Common myeloid progenitor, CD34-positive (primary cell): ENCODE results near the gene SLAMF1.

Source experiments
- CTCF ChIA-PET: fragments of 350-600 bp; sonication (Branson Sonifier 250); formaldehyde crosslinking; loops from one replicate; lab custom pipeline; 2021; ENCODE audit warnings: antibody characterized with exemption; lab: Charles Lee
- POLR2A ChIA-PET: fragments of 350-600 bp; sonication (Branson Sonifier 250); formaldehyde crosslinking; loops from one replicate; lab custom pipeline; 2021; ENCODE audit warnings: antibody characterized with exemption; lab: Charles Lee
- DNase-seq, 3 donors: peaks; one replicate each; pipeline versions ENCODE4 v3.0.0 to v3.0.0-alpha.2; 2013
- H3K27ac ChIP-seq, 2 experiments: 1 replicate in 1 of 2; 2 replicates in 1 of 2; pipeline ENCODE4 v1.7.0; 2013; ENCODE audit warnings: inconsistent platforms in 2 of 2, low read length in 2 of 2, mild to moderate bottlenecking in 2 of 2, low read depth in 1 of 2, moderate library complexity in 1 of 2; ENCODE audit not compliant: severe bottlenecking in 2 of 2, insufficient read depth in 1 of 2, poor library complexity in 1 of 2
- H3K27me3 ChIP-seq, 5 experiments: replicated peaks in 2 of 5; 1 replicate in 3 of 5; 2 replicates in 2 of 5; pipeline versions ENCODE4 v1.6.1 to v1.7.0; 2013; ENCODE audit warnings: low read length in 4 of 5, mild to moderate bottlenecking in 2 of 5, moderate library complexity in 2 of 5, inconsistent platforms in 1 of 5; ENCODE audit not compliant: insufficient read depth in 5 of 5, control insufficient read depth in 4 of 5
- H3K36me3 ChIP-seq, 4 experiments: 1 replicate in 2 of 4; 2 replicates in 2 of 4; pipeline versions ENCODE4 v1.6.1 to v1.7.0; 2013; ENCODE audit warnings: low read length in 3 of 4, control low read depth in 1 of 4, mild to moderate bottlenecking in 1 of 4; ENCODE audit not compliant: control insufficient read depth in 4 of 4, insufficient read depth in 4 of 4
- H3K4me1 ChIP-seq, 4 experiments: 1 replicate in 3 of 4; 2 replicates in 1 of 4; pipeline versions ENCODE4 v1.6.1 to v1.7.1; 2013; ENCODE audit warnings: low read length in 3 of 4, mild to moderate bottlenecking in 3 of 4, control low read depth in 1 of 4, inconsistent platforms in 1 of 4, moderate library complexity in 1 of 4; ENCODE audit not compliant: control insufficient read depth in 4 of 4, insufficient read depth in 4 of 4; ENCODE audit errors: control extremely low read depth in 1 of 4
- H3K4me3 ChIP-seq, 7 experiments: 1 replicate in 4 of 7; 2 replicates in 3 of 7; pipeline versions ENCODE4 v1.5.1 to v1.7.0; 2013; ENCODE audit warnings: mild to moderate bottlenecking in 7 of 7, low read length in 6 of 7, moderate library complexity in 6 of 7, inconsistent platforms in 2 of 7, low read depth in 2 of 7, control low read depth in 1 of 7; ENCODE audit not compliant: insufficient read depth in 4 of 7, control insufficient read depth in 1 of 7; ENCODE audit errors: extremely low read depth in 1 of 7
- H3K9me3 ChIP-seq, 5 experiments: 1 replicate in 4 of 5; 2 replicates in 1 of 5; pipeline versions ENCODE4 v1.6.1 to v1.7.1; 2013; ENCODE audit warnings: low read length in 4 of 5, mild to moderate bottlenecking in 2 of 5, inconsistent platforms in 1 of 5, low read depth in 1 of 5, moderate library complexity in 1 of 5; ENCODE audit not compliant: control insufficient read depth in 4 of 5, insufficient read depth in 2 of 5; ENCODE audit errors: control extremely low read depth in 1 of 5
- WGBS: methylation state at CpG from one replicate; pipeline ENCODE4 v1.1.5; 2013; ENCODE audit not compliant: insufficient coverage; 5-methylcytosine and 5-hydroxymethylcytosine counted together

Gene SLAMF1

DNA sequence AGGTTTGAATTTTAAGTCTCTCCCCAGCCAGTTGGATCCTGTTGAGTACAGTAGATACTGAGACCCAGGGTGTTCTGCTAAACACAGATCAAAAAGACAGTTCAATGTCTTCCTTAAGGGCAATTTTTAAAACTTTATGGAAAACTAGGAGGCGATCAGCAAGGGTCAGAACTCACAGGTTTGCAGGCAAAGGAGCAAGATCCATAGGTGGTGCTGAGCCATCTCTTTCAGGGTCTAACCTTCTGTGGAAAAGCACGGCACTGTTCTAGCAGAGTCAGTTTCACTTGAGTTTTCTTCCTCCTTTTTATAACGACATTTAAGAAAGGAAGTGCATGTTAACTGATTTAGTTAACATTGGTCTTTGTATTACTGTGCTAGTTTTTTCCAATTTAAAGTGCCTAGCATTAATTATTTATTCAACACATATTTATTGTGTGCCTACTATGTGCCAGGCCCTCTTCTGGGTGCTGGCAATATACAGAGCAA, 67.6 kb downstream of the SLAMF1 start, which contains the start of gene CD84:
Gene CD84, minus strand, starts transcription at position 281 of the 486 bp plus-strand sequence. Its CDS starts 59 bp downstream, at position 222.
- Histone ChIP-seq H3K9me3 (no peaks in the 10 kb centered on the region), H3K36me3 (no peaks in the 10 kb centered on the region), H3K27ac (peak within 1 kb of the TSS; percentile 55 to 89), H3K4me3 (peak within 1 kb of the TSS in 6 of 7 experiments; percentile 65 to 86 (median 74)), H3K4me1 (peaks cover 25 to 61% (median 41%) of the 10 kb centered on the region in 4 experiments), H3K27me3 (no peaks in the 10 kb centered on the region)
- ChIA-PET POLR2A (interaction anchor here (1.2 kb wide), 1 partner anchor 11 kb away, joined by 4 read pairs; no protein-coding TSS in a partner anchor), CTCF (interaction anchor here (1.0 to 1.5 kb wide), 4 partner anchors 27 to 53 kb away, joined by 3 to 4 read pairs (median 4); no protein-coding TSS in a partner anchor)
- WGBS = 0% methylated on average over 1 of the region's 3 CpGs
- DNase-seq = peak; percentile 29 to 64 (median 53)

DNA sequence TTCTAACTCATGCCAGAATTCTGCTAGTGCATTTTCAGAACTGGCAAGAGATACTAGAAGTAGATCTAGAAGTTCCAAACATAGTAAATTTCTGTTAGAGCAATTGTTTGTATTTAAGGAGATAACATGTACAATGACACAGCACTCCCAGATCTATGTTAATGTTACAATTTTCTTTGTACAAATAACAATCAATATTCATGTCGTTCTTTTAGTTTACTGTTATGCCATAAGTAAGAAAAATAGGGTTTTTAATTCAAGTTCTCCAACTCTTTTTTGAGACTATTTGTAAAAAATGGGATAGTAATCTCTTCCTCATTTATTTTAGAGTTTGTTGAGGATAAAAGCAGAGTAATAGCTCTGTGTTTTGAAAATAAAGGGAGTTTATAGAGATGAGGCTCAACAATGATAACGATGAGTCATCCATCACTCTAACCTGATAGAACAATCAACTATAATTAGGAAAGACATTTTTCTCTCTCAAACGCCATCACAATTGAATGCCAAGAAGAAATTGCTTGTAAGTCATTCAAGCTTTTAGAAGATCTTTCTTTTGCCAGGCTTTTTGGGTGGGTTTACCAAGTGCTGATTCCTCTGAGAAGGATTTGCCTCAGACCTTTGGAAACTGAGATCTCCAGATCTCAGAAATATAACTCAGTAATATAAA, 68.2 kb downstream of the SLAMF1 start:
- Histone ChIP-seq H3K4me1 (peaks cover 25 to 61% (median 42%) of the 10 kb centered on the region in 4 experiments), H3K9me3 (no peaks in the 10 kb centered on the region), H3K27me3 (peaks cover 0 to under 1% (median 0%) of the 10 kb centered on the region in 5 experiments), H3K4me3 (peak overlapping the region in 6 of 7 experiments; percentile 65 to 86 (median 74)), H3K36me3 (no peaks in the 10 kb centered on the region), H3K27ac (peak overlapping the region; percentile 55 to 89)
- peak in 1 of 3 donors; percentile 35 for DNase-seq
- WGBS = no CpG with 5 or more reads among the region's 3 CpGs
- POLR2A ChIA-PET = interaction anchor here (1.2 kb wide), 1 partner anchor 11 kb away, joined by 4 read pairs; no protein-coding TSS in a partner anchor
- CTCF ChIA-PET = interaction anchor here (0.8 to 1.6 kb wide), 8 partner anchors 9 to 52 kb away, joined by 3 to 6 read pairs (median 4); no protein-coding TSS in a partner anchor

DNA sequence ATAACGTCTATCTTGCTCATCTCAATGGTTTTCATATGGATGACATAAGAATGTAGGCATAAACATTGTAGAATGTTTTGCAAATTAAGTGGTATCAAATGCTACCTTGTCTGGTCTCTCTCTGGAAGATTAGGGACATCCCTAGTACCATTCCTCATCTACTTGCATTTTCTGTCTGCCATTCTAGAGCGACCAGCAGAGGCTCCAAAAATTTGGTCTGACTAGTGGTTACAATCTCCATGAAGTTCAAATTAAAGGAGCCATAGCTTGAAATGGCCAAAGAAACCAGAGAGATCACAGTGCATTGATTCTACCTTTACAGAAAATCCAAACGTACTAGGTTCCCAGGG, 68.7 kb downstream of the SLAMF1 start:
- Histone ChIP-seq H3K27me3 (peaks cover 0 to 4% (median 0%) of the 10 kb centered on the region in 5 experiments), H3K4me3 (peak overlapping the region in 4 of 7 experiments; percentile 65 to 86 (median 74)), H3K9me3 (no peaks in the 10 kb centered on the region), H3K36me3 (no peaks in the 10 kb centered on the region), H3K27ac (peak overlapping the region; percentile 55 to 89), H3K4me1 (peaks cover 29 to 64% (median 42%) of the 10 kb centered on the region in 4 experiments)
- WGBS = 25% methylated on average over 1 of the region's 3 CpGs
- POLR2A ChIA-PET = interaction anchor here (1.2 kb wide), 1 partner anchor 10 kb away, joined by 4 read pairs; no protein-coding TSS in a partner anchor
- peak in 1 of 3 donors; percentile 47 for DNase-seq
- CTCF ChIA-PET = interaction anchor here (0.8 to 1.6 kb wide), 7 partner anchors 8 to 51 kb away, joined by 3 to 6 read pairs (median 4); no protein-coding TSS in a partner anchor

DNA sequence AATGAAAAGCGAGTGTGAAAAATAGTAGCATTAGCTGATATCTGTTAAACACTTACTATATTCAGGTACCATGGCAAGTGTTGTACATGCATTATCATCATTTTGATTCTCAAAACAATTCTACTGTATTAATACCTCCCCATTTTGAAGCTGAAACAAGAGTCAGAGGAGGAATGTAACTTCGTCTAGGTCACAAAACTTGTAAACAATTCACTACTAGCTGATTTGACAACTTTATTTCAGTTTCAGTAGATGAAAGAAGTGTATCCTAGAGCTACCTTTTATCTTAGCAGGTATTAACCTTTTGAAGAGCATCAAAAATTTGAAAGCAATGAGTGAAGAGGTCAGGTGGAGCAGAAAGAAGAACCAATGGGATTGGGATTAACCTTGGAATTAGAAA, 69.2 kb downstream of the SLAMF1 start:
- H3K27ac ChIP-seq = no peak overlapping the region
- CTCF ChIA-PET = interaction anchor here (0.9 to 3.8 kb wide), 6 partner anchors 11 to 38 kb away, joined by 3 to 17 read pairs (median 4); no protein-coding TSS in a partner anchor

DNA sequence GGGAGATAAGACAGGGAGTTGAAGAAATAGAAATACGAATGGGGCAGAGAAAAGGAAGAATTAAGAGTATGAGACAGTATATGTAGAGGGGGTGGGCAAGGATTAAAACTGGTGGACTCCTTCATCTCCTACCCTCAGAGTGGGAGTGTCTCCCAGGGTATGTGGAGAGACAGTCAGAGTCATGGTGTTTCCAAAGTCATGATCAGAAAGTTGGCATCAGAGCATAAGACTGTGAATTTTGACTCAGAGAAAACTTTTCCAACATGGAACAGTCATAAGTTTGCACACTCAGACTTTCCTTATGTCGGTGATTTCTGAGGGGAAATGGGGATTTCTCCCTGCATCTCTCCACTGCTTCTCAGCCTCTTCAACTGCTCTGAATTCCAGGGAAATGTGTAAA, 70.0 kb downstream of the SLAMF1 start:
- WGBS = 86% methylated on average over 1 of the region's 2 CpGs
- Histone ChIP-seq H3K4me1 (peaks cover 29 to 64% (median 42%) of the 10 kb centered on the region in 4 experiments), H3K27me3 (peaks cover 0 to 11% (median 0%) of the 10 kb centered on the region in 5 experiments), H3K9me3 (no peaks in the 10 kb centered on the region), H3K27ac (no peak overlapping the region), H3K4me3 (peak overlapping the region in 1 of 7 experiments; percentile 66), H3K36me3 (no peaks in the 10 kb centered on the region)
- no peak for DNase-seq
- CTCF ChIA-PET = interaction anchor here (0.9 to 3.8 kb wide), 2 partner anchors 11 to 37 kb away, joined by 3 to 17 read pairs; no protein-coding TSS in a partner anchor
- POLR2A ChIA-PET = no interaction called here

More for the DNA sequence above, 69.2 kb downstream of the SLAMF1 start:
- H3K36me3 ChIP-seq = no peaks in the 10 kb centered on the region
- H3K4me3 ChIP-seq = peak overlapping the region in 4 of 7 experiments; percentile 12 to 86 (median 74)
- H3K27me3 ChIP-seq = peaks cover 0 to 5% (median 0%) of the 10 kb centered on the region in 5 experiments
- POLR2A ChIA-PET = no interaction called here
- no peaks in the 10 kb centered on the region for H3K9me3 ChIP-seq
- peaks cover 29 to 64% (median 42%) of the 10 kb centered on the region in 4 experiments for H3K4me1 ChIP-seq
- WGBS = no CpG with 5 or more reads among the region's 2 CpGs
- DNase-seq = no peak

DNA sequence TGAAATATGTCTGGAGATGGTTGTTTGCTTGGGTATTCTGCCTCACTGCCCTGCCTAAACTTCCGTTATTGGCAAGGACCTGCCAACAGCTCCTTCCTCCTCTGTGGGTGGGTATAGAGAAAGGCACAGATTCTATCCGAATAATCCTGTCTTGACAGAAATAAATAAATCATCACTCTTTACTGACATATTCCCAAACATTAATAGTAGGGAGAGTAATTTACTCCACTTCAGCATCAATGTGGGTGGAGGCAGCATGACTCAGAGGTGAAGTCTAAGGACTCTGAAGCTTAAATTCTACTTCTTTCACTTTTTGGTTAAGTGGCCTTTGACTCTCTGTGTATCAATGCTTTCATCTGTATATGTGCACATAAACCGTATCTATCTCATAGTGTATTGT, 70.5 kb downstream of the SLAMF1 start:
- no peaks in the 10 kb centered on the region for H3K9me3 ChIP-seq
- CTCF ChIA-PET = interaction anchor here (2.1 to 3.8 kb wide), 2 partner anchors 9 to 10 kb away, joined by 10 to 17 read pairs; no protein-coding TSS in a partner anchor
- 80% methylated on average over 1 of the region's 3 CpGs for WGBS
- peak overlapping the region in 1 of 7 experiments; percentile 4 for H3K4me3 ChIP-seq
- POLR2A ChIA-PET = no interaction called here
- peaks cover 29 to 64% (median 42%) of the 10 kb centered on the region in 4 experiments for H3K4me1 ChIP-seq
- H3K36me3 ChIP-seq = peaks cover 0 to 2% (median 0%) of the 10 kb centered on the region in 4 experiments
- peak in 1 of 3 donors; percentile 44 for DNase-seq
- no peak overlapping the region for H3K27ac ChIP-seq
- peaks cover 0 to 16% (median under 1%) of the 10 kb centered on the region in 5 experiments for H3K27me3 ChIP-seq
